Stimulated activated naive CD8-positive, alpha-beta T cell treated with anti-CD3 and anti-CD28 coated beads, Interleukin-15, Interleukin-2, amounts not matched to agents 100 ng/mL and 50 ng/mL, for 24 hours (primary cell): Measurements from ENCODE around the gene CCDC195.
A peak's percentile ranks its signal among the peaks of the same experiment; 100 is the strongest.

Experiments
- H3K27ac Mint-ChIP-seq: one replicate; pipeline ENCODE4 v1.8.0; 2021; ENCODE audit warnings: mild to moderate bottlenecking, mixed read lengths
- H3K27me3 Mint-ChIP-seq: one replicate; pipeline ENCODE4 v1.8.0; 2021; ENCODE audit warnings: mixed read lengths
- H3K36me3 Mint-ChIP-seq: one replicate; pipeline ENCODE4 v1.8.0; 2021; ENCODE audit warnings: low read depth, mixed read lengths
- H3K4me1 Mint-ChIP-seq: one replicate; pipeline ENCODE4 v1.8.0; 2021; ENCODE audit warnings: low read depth, mixed read lengths
- H3K4me3 Mint-ChIP-seq: one replicate; pipeline ENCODE4 v1.8.0; 2021; ENCODE audit warnings: mild to moderate bottlenecking, mixed read lengths
- H3K9me3 Mint-ChIP-seq: one replicate; pipeline ENCODE4 v1.8.0; 2021; ENCODE audit warnings: mixed read lengths

Gene CCDC195, protein sequence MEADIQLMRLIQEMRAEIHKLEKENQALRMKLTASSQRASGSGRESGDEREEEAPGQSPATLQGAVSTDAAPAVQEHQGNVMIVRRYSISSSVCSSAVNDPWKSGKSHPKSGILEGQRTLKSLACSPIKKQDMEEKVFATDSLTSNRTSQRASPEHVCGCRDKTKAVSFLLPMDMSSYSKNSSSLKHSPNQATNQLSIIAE

DNA sequence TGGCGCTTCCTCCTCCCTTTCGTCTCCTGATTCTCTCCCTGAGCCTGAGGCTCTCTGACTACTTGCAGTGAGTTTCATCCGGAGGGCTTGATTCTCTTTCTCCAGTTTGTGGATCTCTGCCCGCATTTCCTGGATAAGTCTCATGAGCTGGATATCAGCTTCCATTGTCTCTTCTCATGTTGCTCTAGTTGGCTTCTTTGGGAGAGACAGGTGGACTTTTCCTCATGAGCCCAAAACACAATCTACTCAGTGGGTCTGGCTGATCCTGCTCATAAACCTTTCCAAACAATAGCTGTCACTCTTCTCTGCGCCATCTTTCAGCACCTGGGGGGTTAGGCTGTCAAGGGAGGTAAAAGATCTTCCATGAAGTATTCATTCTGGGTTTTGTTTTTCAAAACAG lies at the start of gene CCDC195:
TSS of gene CCDC195 (minus strand) at position 165 of the 400 bp plus-strand sequence. CDS start at position 165, 0 bp downstream.
- Mint-ChIP-seq H3K36me3 (no peaks in the 10 kb centered on the region), H3K4me3 (no peak within 1 kb of the TSS), H3K9me3 (no peaks in the 10 kb centered on the region)

DNA sequence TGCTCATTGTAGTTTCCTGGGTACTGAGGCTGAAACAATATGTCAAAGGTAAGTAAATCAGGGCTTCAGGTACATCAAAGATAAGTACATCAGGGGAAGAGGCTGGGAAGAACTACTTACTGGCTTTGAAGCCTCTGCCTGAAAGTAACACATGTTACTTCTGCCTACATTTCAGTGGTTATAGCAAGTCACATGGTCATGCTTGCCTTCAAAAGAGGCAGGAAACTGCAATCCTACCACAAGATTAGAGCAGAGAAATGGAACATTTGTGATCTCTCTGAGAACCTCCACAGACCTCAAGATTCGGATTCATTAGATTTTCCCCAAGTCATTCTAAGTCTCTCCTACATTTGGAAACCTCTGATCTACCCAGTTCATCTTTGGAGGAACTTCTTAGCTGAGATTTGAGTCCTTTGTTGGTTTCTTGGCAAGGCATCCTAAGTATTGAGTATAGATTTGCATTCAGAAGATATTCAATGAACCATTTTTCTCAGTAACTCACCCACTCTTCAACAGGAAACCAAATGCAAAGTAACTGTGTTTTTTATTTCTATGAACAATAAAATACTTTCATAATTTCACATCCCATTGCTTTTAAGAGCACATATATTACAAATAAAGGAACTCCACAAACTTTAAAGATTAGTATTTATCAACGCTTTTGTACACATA lies 48.5 kb upstream of the CCDC195 start:
- H3K27me3 Mint-ChIP-seq, result no peaks in the 10 kb centered on the region
- H3K9me3 Mint-ChIP-seq, result no peaks in the 10 kb centered on the region
- no peak overlapping the region for H3K4me3 Mint-ChIP-seq
- peak overlapping the region; percentile 46 for H3K27ac Mint-ChIP-seq
- peaks cover 89% of the 10 kb centered on the region for H3K36me3 Mint-ChIP-seq
- peaks cover 24% of the 10 kb centered on the region for H3K4me1 Mint-ChIP-seq

More for the DNA sequence above, at the start of gene CCDC195:
- Mint-ChIP-seq H3K27me3 (peaks cover 11% of the 10 kb centered on the region), H3K27ac (no peak within 1 kb of the TSS), H3K4me1 (no peaks in the 10 kb centered on the region)

DNA sequence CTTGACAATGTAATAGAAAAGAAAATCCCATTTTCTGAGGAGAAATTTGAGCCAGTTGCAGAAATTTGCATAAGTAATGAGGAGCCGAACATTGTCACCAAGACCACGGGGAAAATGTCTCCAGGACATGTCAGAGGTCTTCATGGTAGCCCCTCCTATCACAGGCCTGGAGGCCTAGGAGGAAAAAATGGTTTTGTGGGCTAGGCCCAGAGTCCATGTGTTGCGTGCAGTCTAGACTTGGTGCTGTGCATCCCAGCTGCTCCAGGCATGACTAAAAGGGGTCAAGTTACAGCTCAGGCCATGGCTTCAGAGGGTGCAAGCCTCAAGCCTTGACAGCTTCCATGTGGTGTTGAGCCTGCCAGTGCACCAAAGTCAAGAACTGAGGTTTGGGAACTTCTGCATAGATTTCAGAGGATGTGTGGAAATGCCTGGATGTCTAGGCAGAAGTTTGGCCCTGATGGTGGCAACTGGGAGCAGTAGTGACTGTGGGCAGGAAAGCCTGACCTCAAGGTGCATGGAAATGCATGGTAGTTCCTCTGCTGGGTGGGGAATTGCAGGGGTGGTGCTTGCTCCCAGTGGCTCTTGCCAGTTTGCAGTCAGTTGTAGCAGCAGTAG lies 41.9 kb upstream of the CCDC195 start:
- Mint-ChIP-seq H3K4me1 (no peaks in the 10 kb centered on the region), H3K27me3 (no peaks in the 10 kb centered on the region), H3K9me3 (peaks cover 24% of the 10 kb centered on the region), H3K27ac (no peak overlapping the region), H3K36me3 (peaks cover 54% of the 10 kb centered on the region), H3K4me3 (no peak overlapping the region)

DNA sequence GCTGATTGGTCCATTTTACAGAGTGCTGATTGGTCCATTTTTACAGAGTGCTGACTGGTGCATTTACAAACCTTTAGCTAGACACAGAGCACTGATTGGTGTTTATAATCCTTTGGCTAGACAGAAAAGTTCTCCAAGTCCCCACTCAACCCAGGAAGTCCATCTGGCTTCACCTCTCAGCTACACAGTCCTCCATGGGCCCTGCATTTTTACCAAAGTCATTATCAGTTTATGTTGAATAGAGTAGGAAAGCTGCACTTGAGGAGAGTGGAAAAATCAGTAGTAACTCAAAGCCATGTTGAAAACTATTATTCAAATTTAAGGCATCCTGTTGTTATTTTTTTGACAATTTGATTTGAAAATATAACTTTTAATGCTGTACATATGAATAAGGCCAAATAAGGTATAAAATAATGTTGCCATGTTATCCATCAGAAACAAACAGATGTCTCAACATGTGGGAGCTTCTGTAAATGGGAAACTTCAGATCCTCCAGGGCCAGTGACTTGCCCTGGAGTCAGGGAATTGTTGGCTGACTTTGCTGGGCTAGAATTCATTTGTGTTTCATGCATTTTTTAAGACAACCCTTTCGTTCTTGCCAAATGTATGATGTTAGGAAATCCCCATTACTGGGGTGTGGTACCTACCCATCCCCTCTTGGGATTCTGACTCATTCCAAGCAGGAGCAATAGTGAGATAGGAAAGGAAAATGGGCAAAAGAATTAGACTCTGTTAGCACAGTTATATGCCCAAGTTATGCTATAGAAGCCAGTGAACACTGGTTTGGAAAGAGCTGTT lies 37.8 kb upstream of the CCDC195 start:
- peaks cover 17% of the 10 kb centered on the region for H3K9me3 Mint-ChIP-seq
- H3K4me1 Mint-ChIP-seq, result no peaks in the 10 kb centered on the region
- no peak overlapping the region for H3K27ac Mint-ChIP-seq
- no peaks in the 10 kb centered on the region for H3K27me3 Mint-ChIP-seq
- peaks cover 20% of the 10 kb centered on the region for H3K36me3 Mint-ChIP-seq
- H3K4me3 Mint-ChIP-seq, result no peak overlapping the region

DNA sequence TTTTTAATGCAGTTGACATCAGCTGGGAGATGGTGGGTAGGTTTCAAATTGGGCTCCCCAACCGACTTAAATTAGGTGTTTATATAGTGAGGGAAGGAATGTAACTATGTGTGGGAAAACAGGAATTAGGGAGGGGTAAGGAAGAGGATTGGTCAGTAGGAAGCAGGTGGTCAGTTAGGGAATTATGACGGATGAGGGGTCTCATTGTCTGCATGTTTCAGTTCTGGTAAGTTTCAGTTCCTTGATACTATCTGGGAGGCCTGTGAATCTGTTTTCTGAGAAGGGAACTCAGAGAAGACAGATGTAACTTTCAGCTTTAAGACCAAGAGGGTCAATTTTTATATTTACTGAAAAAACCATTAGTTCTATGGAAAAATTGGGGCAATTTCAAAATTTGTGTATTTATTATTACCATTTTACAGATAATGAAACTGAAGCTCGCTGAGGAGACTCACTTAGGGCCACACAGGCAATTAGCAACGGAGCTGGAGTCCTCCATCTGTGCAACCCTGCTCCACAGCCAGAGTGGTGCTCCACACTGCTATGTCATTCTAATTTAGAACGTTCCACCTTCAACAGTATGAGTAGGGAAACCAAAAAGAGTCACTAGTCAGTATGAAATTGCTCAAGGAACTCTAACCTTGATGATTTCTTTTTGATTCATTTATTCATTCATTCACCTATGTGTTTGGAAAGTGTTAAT lies 36.0 kb upstream of the CCDC195 start:
- H3K27ac Mint-ChIP-seq, result no peak overlapping the region
- no peaks in the 10 kb centered on the region for H3K4me1 Mint-ChIP-seq
- no peaks in the 10 kb centered on the region for H3K27me3 Mint-ChIP-seq
- H3K36me3 Mint-ChIP-seq, result peaks cover 2% of the 10 kb centered on the region
- H3K9me3 Mint-ChIP-seq, result peaks cover 5% of the 10 kb centered on the region
- H3K4me3 Mint-ChIP-seq, result no peak overlapping the region

DNA sequence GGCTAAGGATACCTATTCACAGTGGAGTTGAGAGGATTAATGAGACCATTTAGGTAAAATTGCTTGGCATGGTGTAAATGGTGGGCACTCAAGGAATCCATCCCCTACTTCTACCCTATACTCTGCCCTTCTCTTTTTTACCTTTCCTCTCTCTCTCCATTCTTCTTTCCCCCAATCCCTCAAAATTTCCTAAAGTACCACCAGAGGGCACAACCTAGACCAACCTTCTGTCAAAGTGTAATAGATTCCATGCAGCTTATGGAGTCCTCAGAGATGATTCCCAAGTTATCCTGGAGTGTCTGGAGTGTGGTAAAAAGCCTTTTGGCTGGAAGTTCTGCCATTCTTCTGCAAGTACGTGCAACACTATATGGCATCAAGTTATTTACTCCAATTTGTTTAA lies 33.0 kb upstream of the CCDC195 start:
- Mint-ChIP-seq H3K9me3 (no peaks in the 10 kb centered on the region), H3K27ac (no peak overlapping the region), H3K4me1 (no peaks in the 10 kb centered on the region), H3K4me3 (no peak overlapping the region), H3K36me3 (no peaks in the 10 kb centered on the region), H3K27me3 (no peaks in the 10 kb centered on the region)

DNA sequence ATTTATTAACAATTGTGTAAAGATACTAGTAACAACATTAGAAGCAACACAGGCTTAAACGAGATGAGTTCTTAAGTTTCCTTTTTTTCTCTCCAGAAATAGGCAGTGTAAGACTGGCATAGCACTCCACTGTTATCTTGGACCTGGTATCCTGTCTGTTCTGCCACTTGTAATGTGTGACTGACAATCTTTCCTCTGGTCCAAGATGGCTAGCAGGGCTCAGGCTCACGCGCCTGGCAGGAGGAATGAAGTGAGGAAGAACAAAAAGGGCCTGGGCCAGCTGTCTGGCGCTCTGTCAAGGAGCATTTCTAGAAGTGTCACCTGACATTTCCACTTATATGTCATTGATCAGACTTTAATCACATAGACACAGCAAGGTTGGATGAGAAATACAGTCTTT lies 31.6 kb upstream of the CCDC195 start:
- Mint-ChIP-seq H3K4me3 (no peak overlapping the region), H3K27ac (no peak overlapping the region), H3K36me3 (no peaks in the 10 kb centered on the region), H3K9me3 (no peaks in the 10 kb centered on the region), H3K27me3 (no peaks in the 10 kb centered on the region), H3K4me1 (no peaks in the 10 kb centered on the region)

DNA sequence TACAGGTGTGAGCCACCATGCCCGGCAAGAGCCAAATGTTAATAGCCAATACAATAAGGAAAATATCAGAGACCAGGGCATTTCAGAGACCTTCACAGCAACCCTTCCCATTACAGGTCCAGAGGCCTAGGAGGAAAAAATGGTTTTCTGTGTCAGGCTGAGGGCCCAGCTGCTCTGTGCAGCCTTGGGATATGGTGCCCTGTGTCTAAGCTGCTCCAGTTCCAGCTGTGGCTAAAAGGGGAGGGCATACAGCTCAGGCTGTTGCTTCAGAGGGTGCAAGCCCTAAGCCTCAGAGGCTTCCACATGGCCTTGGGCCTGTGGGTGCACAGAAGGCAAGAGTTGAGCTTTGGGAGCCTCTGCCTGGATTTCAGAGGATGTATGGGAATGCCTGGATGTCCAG lies 20.1 kb upstream of the CCDC195 start:
- H3K4me3 Mint-ChIP-seq, result no peak overlapping the region
- H3K27me3 Mint-ChIP-seq, result no peaks in the 10 kb centered on the region
- no peak overlapping the region for H3K27ac Mint-ChIP-seq
- H3K4me1 Mint-ChIP-seq, result no peaks in the 10 kb centered on the region
- peaks cover 20% of the 10 kb centered on the region for H3K9me3 Mint-ChIP-seq
- H3K36me3 Mint-ChIP-seq, result no peaks in the 10 kb centered on the region

DNA sequence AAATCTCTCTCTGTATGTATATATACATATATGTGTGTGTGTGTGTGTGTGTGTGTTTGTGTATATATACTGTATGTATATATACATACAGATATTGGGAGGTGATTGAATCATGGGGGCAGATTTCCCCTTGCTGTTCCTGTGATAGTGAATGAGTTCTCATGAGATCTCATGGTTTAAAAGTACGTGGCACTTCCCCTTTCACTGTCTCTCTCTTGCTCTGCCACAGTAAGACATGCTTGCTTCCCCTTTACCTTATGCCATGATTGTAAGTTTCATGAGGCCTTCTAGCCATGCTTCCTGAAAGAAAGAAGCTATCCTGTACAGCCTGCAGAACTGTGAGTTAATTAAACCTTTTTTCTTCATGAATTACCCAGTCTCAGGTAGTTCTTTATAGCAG lies 18.8 kb upstream of the CCDC195 start:
- H3K27ac Mint-ChIP-seq, result no peak overlapping the region
- H3K4me3 Mint-ChIP-seq, result no peak overlapping the region
- peaks cover 20% of the 10 kb centered on the region for H3K9me3 Mint-ChIP-seq
- no peaks in the 10 kb centered on the region for H3K36me3 Mint-ChIP-seq
- H3K27me3 Mint-ChIP-seq, result no peaks in the 10 kb centered on the region
- no peaks in the 10 kb centered on the region for H3K4me1 Mint-ChIP-seq

DNA sequence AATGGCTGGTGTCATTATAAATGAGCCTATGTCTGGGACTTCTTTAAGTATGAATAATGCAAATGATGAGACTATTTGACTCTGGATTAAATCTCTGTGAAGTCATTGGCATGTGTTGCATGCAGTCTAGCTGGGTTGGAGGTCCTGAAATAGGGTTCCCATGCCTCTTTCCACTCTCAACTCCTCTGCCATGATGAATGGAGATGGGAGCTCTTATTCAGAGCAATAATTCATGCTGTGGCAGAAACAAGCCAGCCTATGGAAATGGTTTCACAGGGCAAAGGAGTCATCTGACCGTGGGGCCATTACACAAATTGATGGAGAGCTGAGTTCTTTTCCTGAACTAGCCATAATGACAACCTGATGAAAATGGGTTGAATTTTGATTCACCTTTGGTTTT lies 15.5 kb upstream of the CCDC195 start:
- H3K27me3 Mint-ChIP-seq, result no peaks in the 10 kb centered on the region
- H3K36me3 Mint-ChIP-seq, result peaks cover 4% of the 10 kb centered on the region
- H3K4me3 Mint-ChIP-seq, result no peak overlapping the region
- no peaks in the 10 kb centered on the region for H3K4me1 Mint-ChIP-seq
- H3K9me3 Mint-ChIP-seq, result peaks cover 24% of the 10 kb centered on the region
- no peak overlapping the region for H3K27ac Mint-ChIP-seq

DNA sequence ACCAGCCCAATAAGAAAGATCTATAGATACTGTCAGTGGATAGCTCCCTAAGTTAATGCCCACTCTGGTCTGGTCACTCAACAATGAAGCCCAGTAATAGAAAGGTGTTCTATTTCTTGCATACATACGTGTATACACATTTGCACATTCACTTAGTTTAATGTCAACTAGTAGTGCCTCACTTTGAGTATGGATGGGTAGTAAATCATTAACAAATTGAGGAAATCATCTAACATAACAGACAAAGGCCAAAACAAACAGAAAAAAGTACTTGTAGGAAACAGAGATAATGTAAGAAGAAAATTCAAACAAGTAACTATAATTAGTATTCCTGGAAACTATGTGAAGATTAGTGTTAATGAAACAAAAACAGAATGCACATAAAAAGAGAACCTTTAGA lies 13.3 kb upstream of the CCDC195 start:
- Mint-ChIP-seq H3K27ac (no peak overlapping the region), H3K9me3 (peaks cover 19% of the 10 kb centered on the region), H3K4me1 (no peaks in the 10 kb centered on the region), H3K27me3 (no peaks in the 10 kb centered on the region), H3K36me3 (peaks cover 4% of the 10 kb centered on the region), H3K4me3 (no peak overlapping the region)

DNA sequence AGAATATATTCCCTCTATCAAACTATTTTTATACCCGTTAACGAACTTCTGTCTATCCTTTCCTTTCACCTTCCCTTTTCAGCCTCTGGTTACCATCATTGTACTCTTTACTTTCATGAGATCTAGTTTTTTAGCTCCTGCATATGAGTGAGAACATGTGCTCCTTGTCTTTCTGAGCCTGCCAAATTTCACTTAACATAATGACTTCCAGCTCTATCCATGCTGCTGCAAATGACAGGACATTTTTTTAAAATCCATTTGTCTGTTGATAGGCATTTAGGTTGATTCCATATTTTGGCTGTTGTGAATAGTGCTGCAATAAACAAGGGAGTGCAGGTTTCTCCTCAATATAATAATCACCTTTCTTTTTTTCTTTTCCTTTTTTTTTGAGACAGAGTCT lies 8.2 kb upstream of the CCDC195 start:
- H3K4me1 Mint-ChIP-seq, result no peaks in the 10 kb centered on the region

DNA sequence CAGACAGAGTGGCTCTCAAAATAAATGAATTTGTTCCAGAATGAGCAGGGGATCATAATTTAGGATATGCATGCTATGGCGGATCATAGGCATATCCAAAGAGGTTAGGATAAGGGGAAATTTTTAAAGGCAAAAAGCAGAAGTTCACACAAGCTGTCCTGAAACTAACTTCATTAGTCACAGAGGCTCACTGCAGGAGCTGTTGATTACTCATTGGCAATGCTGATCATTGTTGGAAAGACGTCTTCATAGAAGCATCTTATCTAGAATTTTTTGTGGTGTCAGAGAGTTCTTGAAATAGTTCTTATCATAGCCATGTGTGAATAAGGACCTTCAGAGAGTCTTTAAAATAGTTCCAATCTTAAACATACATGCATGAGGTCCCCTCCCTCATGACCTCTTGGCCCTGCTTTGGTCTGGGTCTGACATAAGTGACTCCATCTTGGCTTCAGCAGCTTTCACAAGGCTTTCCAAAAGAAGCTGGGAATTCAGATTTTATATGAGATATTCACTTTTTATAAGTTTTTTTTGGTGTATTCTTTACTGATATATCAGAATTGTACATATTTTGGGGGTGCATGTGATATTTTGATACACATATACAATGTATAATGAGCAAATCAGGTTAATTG lies 7.5 kb upstream of the CCDC195 start:
- peaks cover 18% of the 10 kb centered on the region for H3K9me3 Mint-ChIP-seq
- H3K4me3 Mint-ChIP-seq, result no peak overlapping the region
- H3K27me3 Mint-ChIP-seq, result peaks cover 7% of the 10 kb centered on the region
- no peak overlapping the region for H3K27ac Mint-ChIP-seq
- H3K36me3 Mint-ChIP-seq, result peaks cover 4% of the 10 kb centered on the region
- H3K4me1 Mint-ChIP-seq, result no peaks in the 10 kb centered on the region

More for the DNA sequence above, 8.2 kb upstream of the CCDC195 start:
- Mint-ChIP-seq H3K9me3 (peaks cover 19% of the 10 kb centered on the region), H3K27me3 (peaks cover 7% of the 10 kb centered on the region), H3K4me3 (no peak overlapping the region), H3K27ac (no peak overlapping the region), H3K36me3 (peaks cover 4% of the 10 kb centered on the region)

DNA sequence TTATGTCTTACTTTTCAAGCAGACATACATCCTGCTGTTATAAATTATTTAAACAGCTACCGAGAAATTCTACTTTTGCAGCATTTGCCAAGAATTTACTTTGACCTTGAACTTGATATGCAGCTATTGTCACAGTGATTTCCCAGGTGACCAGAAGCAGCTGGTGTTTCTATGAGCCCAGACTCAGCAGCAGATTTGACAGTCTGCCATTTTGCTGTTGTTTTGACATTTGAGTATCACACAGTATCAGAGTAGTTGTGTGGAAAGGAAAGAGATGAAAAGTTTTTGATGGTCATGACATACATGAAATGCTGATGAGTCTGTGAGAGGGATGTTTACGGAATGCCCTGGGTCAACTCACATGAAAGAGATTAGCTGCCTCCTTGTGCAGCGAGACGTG lies 6.6 kb upstream of the CCDC195 start:
- Mint-ChIP-seq H3K4me3 (no peak overlapping the region), H3K9me3 (peaks cover 14% of the 10 kb centered on the region), H3K4me1 (no peaks in the 10 kb centered on the region), H3K36me3 (no peaks in the 10 kb centered on the region), H3K27ac (no peak overlapping the region), H3K27me3 (peaks cover 7% of the 10 kb centered on the region)
